CD4-positive, alpha-beta T cell treated with Interleukin-17A for 1 hour (primary cell): ENCODE measurements around the gene RNF227.
"Not testable (repeated sequence)": the region's sequence is repeated elsewhere in the genome, so short reads cannot be mapped to it uniquely, and the experiment has no call there.

Experiments
- DNase-seq: peaks from one replicate; pipeline ENCODE4 v3.0.0-alpha.2; 2020

The RNF227 gene

DNA sequence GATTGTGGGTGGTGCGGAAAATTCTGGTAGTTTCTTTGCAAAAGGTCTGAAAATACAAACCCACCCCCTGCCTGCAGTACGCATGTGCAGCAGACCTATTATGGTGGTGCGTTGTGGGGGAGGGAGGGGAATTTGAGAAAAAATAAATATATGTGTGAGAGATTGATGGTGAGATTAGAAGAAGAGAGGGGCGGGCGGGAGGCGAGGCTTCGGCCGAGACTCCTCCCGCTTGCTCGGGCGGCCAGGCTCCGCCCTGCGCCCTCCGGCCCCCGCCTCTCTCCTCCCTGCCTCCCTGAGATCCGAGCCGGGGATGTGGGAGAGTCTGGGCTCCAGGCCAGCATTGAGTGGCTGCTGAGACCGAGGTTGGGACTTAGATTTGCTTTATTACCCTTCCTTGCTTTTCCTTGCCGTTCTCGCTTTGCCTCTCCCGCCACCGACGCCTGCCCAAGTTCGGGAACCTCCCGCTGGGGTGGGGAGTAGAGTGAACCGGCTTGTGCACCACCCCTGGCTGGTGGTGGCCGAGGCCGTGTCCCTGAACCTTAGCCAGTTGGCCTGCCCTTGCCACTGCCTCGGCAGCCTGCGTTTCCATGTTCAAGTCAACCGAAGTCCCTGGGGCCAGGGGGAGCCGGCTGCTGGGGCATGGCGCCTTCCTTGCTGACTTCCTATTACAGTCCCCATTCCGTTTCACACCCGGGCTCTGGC, 28.5 kb downstream of the RNF227 start:
- peak; percentile 97 for DNase-seq

- DNase-seq, result no peak
Measured at GRCh38 chr17:7887038-7887481, 29.0 kb downstream of the RNF227 start.

- DNase-seq, result peak; percentile 79
Measured at GRCh38 chr17:7886227-7887037, 29.7 kb downstream of the RNF227 start.

DNA sequence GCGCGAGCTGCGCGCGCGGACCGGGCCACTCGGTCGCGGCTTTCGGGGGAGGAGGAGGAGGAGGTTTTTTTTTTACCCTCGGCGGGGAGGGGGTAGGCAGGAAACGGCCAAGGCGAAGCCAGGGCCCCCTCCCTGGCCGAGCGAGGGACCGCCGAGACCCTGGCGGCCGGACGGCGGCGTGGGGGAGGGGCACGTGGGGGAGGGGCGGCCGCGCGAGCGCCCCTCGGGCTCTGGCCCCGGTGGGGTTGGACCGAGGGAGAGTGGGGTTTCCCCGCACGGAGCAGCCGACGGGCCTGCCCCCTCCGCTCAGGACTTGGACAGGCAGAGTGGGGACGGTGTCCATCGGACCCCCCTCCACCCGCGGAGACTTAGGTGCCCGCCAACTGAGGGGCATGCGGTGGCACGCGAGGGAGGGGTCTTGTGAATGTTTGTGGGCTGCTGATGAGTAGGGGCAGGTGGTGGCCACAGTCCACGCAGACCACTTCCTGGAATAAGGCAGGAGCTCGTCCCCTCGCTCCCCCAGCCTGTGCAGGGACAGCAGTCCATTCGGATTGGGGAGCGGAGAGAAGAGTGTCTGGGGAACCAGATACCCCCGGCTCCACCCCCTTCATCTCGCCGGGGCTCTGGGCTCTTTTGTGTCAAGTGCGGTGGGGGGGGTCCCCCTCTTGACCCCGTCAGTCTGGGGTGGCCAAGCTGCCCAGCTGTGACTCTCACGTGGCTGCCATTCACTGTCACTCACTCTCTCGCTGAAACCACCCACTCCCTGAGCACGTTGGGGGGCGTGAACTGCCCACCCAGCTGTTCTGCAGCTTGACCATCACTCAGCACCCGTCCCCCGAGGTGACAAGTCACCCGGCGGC, 30.5 kb downstream of the RNF227 start:
- DNase-seq, result peak; percentile 59

GRCh38 chr17:7884581-7885366, 31.3 kb downstream of the RNF227 start:
- peak; percentile 56 for DNase-seq

GRCh38 chr17:7883781-7884386, 32.2 kb downstream of the RNF227 start:
- peak; percentile 78 for DNase-seq

- DNase-seq, result no peak
Measured at GRCh38 chr17:7882629-7883028, 33.5 kb downstream of the RNF227 start.

- no peak for DNase-seq
Measured at GRCh38 chr17:7882068-7882467, 34.0 kb downstream of the RNF227 start.

GRCh38 chr17:7881276-7882054, 34.6 kb downstream of the RNF227 start:
- DNase-seq, result no peak

- no peak for DNase-seq
Measured at GRCh38 chr17:7880076-7880868, 35.8 kb downstream of the RNF227 start.

DNA sequence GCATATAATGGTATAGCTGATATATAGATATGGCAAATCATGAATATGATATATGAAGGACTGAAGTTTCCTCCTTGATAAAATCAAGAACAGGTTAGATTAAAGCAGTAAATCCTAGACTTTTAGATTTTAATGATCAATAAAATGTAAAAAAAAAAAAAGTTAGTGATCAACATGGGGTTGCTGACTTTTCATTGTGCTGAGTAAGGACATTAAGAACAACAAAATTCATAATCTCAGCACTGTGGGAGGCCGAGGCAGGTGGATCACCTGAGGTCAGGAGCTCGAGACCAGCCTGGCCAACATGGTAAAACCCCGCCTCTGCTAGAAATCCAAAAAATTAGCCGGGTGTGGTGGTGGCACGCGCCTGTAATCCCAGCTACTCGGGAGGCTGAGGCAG, 37.9 kb downstream of the RNF227 start:
- no peak for DNase-seq

DNA sequence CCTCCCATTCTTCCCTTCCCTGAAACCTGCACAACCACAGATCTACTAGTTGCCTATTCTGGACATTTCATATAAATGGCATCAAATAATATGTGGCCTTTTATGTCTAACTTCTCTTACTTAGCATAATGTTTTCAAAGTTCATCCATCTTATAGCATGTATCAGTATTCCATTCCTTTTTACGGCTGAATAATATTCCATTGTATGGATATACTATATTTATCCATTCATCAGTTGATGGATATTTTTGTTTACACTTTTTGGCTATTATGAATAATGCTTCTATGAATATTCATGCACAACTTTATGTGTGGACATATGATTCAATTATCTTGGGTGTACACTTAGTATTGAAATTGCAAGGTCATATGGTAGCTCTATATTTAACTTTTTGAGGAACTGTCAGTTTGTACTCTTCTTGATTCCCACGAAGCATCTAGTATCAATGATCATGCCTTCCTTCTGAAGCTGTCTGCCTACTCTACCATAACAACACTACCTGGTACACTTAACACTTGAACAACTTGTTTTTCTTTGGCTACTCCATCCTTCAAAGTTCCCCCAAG, 40.2 kb downstream of the RNF227 start:
- DNase-seq, result no peak

DNA sequence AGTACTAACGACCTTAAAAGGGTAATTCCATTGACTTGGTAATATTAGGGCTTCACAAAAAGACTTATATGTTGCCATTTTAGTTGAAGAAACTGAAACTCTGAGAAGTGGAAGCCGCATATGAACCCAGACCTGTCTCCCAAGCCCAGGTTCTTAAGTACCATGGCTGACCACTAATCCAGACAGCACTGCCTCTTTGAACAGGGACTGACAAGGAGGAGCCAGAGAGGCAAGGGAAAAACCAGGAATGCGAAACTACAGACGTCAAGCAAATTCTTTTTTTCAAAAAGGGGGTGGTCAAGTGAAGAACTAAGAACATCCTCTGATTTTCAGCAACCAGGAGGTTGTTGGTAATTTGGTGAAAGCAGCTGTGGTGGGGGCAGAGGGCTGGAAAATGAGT, 43.0 kb downstream of the RNF227 start:
- DNase-seq, result no peak

DNA sequence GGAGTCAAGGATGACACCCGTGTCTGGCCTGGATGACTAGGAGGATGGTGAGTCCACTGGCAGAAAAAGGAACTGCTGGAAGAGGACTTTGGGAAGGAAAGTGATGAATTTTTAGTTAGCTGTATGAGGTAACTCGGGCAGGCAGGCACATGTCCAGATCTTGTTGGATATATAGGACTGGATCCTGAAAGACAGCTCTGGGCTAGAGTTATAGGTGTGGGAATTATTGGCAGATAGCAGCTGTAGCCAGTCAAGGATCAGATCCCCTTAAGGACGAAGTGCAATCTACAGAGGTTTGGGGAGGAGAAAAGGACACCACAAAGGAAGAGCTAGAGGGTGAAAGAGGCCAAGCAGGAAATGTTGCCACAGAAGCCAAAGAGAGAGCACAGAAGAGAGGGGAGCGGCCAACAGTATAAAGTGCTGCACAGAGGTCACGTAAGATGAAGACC, 48.2 kb downstream of the RNF227 start:
- peak; percentile 40 for DNase-seq

DNA sequence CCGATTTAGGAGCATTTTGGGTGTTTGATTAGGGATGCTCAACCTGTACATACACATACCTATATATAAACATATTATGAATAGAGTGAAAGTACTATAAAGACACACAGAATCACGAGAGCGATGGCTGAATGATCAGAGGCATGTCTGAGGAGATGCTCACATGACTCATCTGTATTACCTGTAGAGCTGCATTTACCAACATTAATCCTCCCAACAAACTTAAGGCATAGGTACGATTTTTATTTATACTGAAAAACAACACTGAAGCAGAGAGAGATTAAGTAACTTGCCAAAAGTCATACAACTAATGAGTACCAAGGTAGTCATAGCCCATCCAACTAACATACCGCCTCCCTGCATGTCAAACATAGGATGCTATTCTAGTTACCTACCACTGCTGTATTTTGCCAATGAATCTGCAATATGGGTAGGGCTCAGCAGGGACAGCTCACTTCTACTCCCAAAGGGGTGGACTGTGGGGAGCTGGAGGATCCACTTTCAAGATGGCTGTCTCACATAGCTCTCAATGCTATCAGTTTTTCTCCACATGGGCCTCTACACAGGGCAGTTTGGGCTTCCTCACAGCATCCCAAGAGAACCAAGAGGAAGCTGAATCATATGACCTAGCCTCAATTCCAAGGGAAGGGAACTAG, 51.0 kb downstream of the RNF227 start:
- no peak for DNase-seq

DNA sequence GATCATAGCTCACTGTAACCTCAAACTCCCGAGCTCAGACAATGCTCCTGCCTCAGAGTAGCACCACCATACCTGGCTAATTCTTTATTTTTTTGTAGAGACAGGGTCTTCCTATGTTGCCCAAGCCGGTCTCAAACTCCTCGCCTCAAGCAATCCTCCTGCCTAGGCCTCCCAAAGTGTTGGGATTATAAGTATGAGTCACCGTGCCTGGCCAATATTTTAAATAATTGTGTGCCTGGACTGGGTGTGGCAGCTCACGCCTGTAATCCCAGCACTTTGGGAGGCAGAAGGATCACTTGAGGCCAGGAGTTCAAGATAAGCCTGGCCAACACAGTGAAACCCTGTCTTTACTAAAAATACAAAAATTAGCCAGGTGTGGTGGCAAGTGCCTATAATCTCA, 51.7 kb downstream of the RNF227 start:
- DNase-seq, result not testable (repeated sequence)
